H7 (cell line): ENCODE results near the gene CNTN4. TPM values are rescaled to one million over a fixed set of nuclear protein-coding genes. Genes with fewer than 3 reads are reported as not detected.
"Not testable (repeated sequence)": the region's sequence is repeated elsewhere in the genome, so short reads cannot be mapped to it uniquely, and the experiment has no call there.

ENCODE experiments used
- DNase-seq: peaks from one replicate; pipeline ENCODE4 v3.0.0; 2012
- H3K27me3 ChIP-seq: 2 replicates; pipeline ENCODE4 v1.6.0; 2011; ENCODE audit warnings: mild to moderate bottlenecking, low read length; ENCODE audit not compliant: control insufficient read depth, insufficient read depth
- H3K36me3 ChIP-seq: replicated peaks from 2 replicates; pipeline ENCODE4 v1.5.1; 2011; ENCODE audit warnings: low read length; ENCODE audit not compliant: control insufficient read depth, insufficient read depth
- H3K4me3 ChIP-seq: 2 replicates; pipeline ENCODE4 v1.5.1; 2011; ENCODE audit warnings: low read depth, mild to moderate bottlenecking, control low read depth, low read length, moderate library complexity; ENCODE audit not compliant: insufficient read depth
- total RNA-seq: library from RNA; depleted of rRNA; stranded (reverse); fragments of >200 nt; shearing (Covaris generic); gene quantifications from 2 replicates; pipeline ENCODE4 v1.2.3, GENCODE V29; 2014

Gene CNTN4
- total RNA-seq, 1 experiment from 2014 or later, result 2.3 TPM

- no peak for DNase-seq
- Histone ChIP-seq H3K4me3 (no peak overlapping the region), H3K36me3 (no peaks in the 10 kb centered on the region), H3K27me3 (no peaks in the 10 kb centered on the region)
These were observed 419.0 kb downstream of the CNTN4 start for GRCh38 chr3:2517500-2518172.

- Histone ChIP-seq H3K4me3 (no peak overlapping the region), H3K27me3 (no peaks in the 10 kb centered on the region), H3K36me3 (no peaks in the 10 kb centered on the region)
- DNase-seq, result no peak
These were observed 424.7 kb downstream of the CNTN4 start for GRCh38 chr3:2523281-2523836.

- Histone ChIP-seq H3K4me3 (no peak overlapping the region), H3K27me3 (no peaks in the 10 kb centered on the region), H3K36me3 (no peaks in the 10 kb centered on the region)
- DNase-seq, result no peak
These were observed 427.3 kb downstream of the CNTN4 start for GRCh38 chr3:2525968-2526367.

- H3K4me3 ChIP-seq, result no peak overlapping the region
- DNase-seq, result no peak
- no peaks in the 10 kb centered on the region for H3K36me3 ChIP-seq
- H3K27me3 ChIP-seq, result no peaks in the 10 kb centered on the region
These were observed 428.3 kb downstream of the CNTN4 start for GRCh38 chr3:2526926-2527325.

GRCh38 chr3:2527328-2527727 lies 428.7 kb downstream of the CNTN4 start:
- H3K36me3 ChIP-seq, DNase-seq, H3K27me3 ChIP-seq, H3K4me3 ChIP-seq: not testable (repeated sequence)

GRCh38 chr3:2534767-2535166 lies 436.1 kb downstream of the CNTN4 start:
- H3K36me3 ChIP-seq, H3K4me3 ChIP-seq, DNase-seq, H3K27me3 ChIP-seq: not testable (repeated sequence)

GRCh38 chr3:2535206-2535605 lies 436.5 kb downstream of the CNTN4 start:
- no peak for DNase-seq
- Histone ChIP-seq H3K36me3 (no peaks in the 10 kb centered on the region), H3K27me3 (no peaks in the 10 kb centered on the region), H3K4me3 (no peak overlapping the region)

- no peaks in the 10 kb centered on the region for H3K36me3 ChIP-seq
- DNase-seq, result no peak
- no peak overlapping the region for H3K4me3 ChIP-seq
- H3K27me3 ChIP-seq, result no peaks in the 10 kb centered on the region
These were observed 437.9 kb downstream of the CNTN4 start for GRCh38 chr3:2536575-2536974.

- Histone ChIP-seq H3K27me3 (no peaks in the 10 kb centered on the region), H3K36me3 (no peaks in the 10 kb centered on the region), H3K4me3 (no peak overlapping the region)
- no peak for DNase-seq
These were observed 441.4 kb downstream of the CNTN4 start for GRCh38 chr3:2540115-2540514.

- no peak overlapping the region for H3K4me3 ChIP-seq
- H3K36me3 ChIP-seq, result no peaks in the 10 kb centered on the region
- no peak for DNase-seq
- no peaks in the 10 kb centered on the region for H3K27me3 ChIP-seq
These were observed 444.6 kb downstream of the CNTN4 start for GRCh38 chr3:2543247-2543646.

- DNase-seq, result no peak
- no peaks in the 10 kb centered on the region for H3K36me3 ChIP-seq
- H3K4me3 ChIP-seq, result no peak overlapping the region
- no peaks in the 10 kb centered on the region for H3K27me3 ChIP-seq
These were observed 445.5 kb downstream of the CNTN4 start for GRCh38 chr3:2544212-2544611.

GRCh38 chr3:2544718-2545117 lies 446.1 kb downstream of the CNTN4 start:
- no peaks in the 10 kb centered on the region for H3K36me3 ChIP-seq
- no peaks in the 10 kb centered on the region for H3K27me3 ChIP-seq
- DNase-seq, result no peak

GRCh38 chr3:2547049-2547448 lies 448.4 kb downstream of the CNTN4 start:
- Histone ChIP-seq H3K36me3 (no peaks in the 10 kb centered on the region), H3K27me3 (no peaks in the 10 kb centered on the region), H3K4me3 (no peak overlapping the region)
- no peak for DNase-seq

More at GRCh38 chr3:2544718-2545117, 446.1 kb downstream of the CNTN4 start:
- no peak overlapping the region for H3K4me3 ChIP-seq

GRCh38 chr3:2554656-2555055 lies 456.0 kb downstream of the CNTN4 start:
- DNase-seq, result no peak
- Histone ChIP-seq H3K4me3 (no peak overlapping the region), H3K36me3 (no peaks in the 10 kb centered on the region), H3K27me3 (no peaks in the 10 kb centered on the region)

GRCh38 chr3:2558796-2559195 lies 460.1 kb downstream of the CNTN4 start:
- H3K4me3 ChIP-seq, result no peak overlapping the region
- no peak for DNase-seq
- H3K36me3 ChIP-seq, result no peaks in the 10 kb centered on the region
- H3K27me3 ChIP-seq, result no peaks in the 10 kb centered on the region

- Histone ChIP-seq H3K36me3 (no peaks in the 10 kb centered on the region), H3K4me3 (no peak overlapping the region)
- DNase-seq, result no peak
These were observed 468.8 kb downstream of the CNTN4 start for GRCh38 chr3:2567451-2567850.

More at GRCh38 chr3:2567451-2567850, 468.8 kb downstream of the CNTN4 start:
- no peaks in the 10 kb centered on the region for H3K27me3 ChIP-seq
